Mesothelial cell of epicardium (in vitro differentiated cells): Measurements from ENCODE around the gene ANKRD34B. TPM values are rescaled to one million over a fixed set of nuclear protein-coding genes. Genes with fewer than 3 reads are reported as not detected.
A peak's percentile ranks its signal among the peaks of the same experiment; 100 is the strongest.

Experiments
- DNase-seq, 2 experiments: peaks; one replicate each; pipeline ENCODE4 v3.0.0; 2021; ENCODE audit warnings: low spot score in 2 of 2; ENCODE audit not compliant: unreplicated experiment in 2 of 2
- H3K27ac Mint-ChIP-seq: 2 replicates; pipeline ENCODE4 v1.8.0; 2021; ENCODE audit warnings: mixed read lengths
- H3K27me3 Mint-ChIP-seq: 2 replicates; pipeline ENCODE4 v1.8.0; 2021; ENCODE audit warnings: low read depth, mixed read lengths
- H3K36me3 Mint-ChIP-seq: 2 replicates; pipeline ENCODE4 v1.8.0; 2021; ENCODE audit warnings: mixed read lengths
- H3K4me1 Mint-ChIP-seq: 2 replicates; pipeline ENCODE4 v1.8.0; 2021; ENCODE audit warnings: mixed read lengths
- H3K4me3 Mint-ChIP-seq: 2 replicates; pipeline ENCODE4 v1.8.0; 2021; ENCODE audit warnings: mild to moderate bottlenecking, moderate library complexity, mixed read lengths
- H3K9me3 Mint-ChIP-seq: 2 replicates; pipeline ENCODE4 v1.8.0; 2021; ENCODE audit warnings: mixed read lengths
- total RNA-seq: library from RNA; stranded (reverse); gene quantifications from 3 replicates; pipeline ENCODE4 v1.2.1, GENCODE V29; 2021
- TF ChIP-seq, protein P1 (sequence below): fragments of 200-600 bp; sonication (generic); IDR thresholded peaks from one replicate; pipeline ENCODE4 v1.5.0; 2021; ENCODE audit warnings: antibody characterized with exemption; ENCODE audit not compliant: unreplicated experiment

Gene ANKRD34B
- total RNA-seq, 1 donor from 2014 or later, result not detected

DNA sequence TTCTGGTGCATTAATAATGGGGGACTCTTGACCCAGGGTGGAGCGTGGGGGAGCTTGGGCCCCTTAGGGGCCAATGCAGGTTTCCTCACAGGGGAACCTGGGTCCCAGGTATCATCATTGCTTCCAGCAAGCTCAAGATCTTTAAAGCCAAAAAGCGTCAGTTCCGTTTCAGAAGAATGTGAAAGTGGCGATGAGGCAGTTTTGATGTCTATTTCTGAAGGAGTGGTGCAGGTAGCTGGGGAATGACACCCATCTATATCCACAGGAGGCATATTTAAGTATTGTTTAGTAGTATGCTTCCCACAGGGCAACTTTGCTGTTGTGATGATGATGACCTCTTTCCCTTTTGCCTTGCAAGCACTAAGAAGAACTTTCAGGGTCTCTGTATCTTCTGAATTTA, 10.8 kb downstream of the ANKRD34B start:
- TF ChIP-seq, protein P1, sequence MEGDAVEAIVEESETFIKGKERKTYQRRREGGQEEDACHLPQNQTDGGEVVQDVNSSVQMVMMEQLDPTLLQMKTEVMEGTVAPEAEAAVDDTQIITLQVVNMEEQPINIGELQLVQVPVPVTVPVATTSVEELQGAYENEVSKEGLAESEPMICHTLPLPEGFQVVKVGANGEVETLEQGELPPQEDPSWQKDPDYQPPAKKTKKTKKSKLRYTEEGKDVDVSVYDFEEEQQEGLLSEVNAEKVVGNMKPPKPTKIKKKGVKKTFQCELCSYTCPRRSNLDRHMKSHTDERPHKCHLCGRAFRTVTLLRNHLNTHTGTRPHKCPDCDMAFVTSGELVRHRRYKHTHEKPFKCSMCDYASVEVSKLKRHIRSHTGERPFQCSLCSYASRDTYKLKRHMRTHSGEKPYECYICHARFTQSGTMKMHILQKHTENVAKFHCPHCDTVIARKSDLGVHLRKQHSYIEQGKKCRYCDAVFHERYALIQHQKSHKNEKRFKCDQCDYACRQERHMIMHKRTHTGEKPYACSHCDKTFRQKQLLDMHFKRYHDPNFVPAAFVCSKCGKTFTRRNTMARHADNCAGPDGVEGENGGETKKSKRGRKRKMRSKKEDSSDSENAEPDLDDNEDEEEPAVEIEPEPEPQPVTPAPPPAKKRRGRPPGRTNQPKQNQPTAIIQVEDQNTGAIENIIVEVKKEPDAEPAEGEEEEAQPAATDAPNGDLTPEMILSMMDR, result no peak
- H3K4me3 Mint-ChIP-seq, result no peak overlapping the region
- H3K27ac Mint-ChIP-seq, result no peak overlapping the region
- H3K27me3 Mint-ChIP-seq, result peaks cover 50% of the 10 kb centered on the region
- H3K4me1 Mint-ChIP-seq, result no peaks in the 10 kb centered on the region
- no peak for DNase-seq
- H3K36me3 Mint-ChIP-seq, result no peaks in the 10 kb centered on the region
- H3K9me3 Mint-ChIP-seq, result no peaks in the 10 kb centered on the region

DNA sequence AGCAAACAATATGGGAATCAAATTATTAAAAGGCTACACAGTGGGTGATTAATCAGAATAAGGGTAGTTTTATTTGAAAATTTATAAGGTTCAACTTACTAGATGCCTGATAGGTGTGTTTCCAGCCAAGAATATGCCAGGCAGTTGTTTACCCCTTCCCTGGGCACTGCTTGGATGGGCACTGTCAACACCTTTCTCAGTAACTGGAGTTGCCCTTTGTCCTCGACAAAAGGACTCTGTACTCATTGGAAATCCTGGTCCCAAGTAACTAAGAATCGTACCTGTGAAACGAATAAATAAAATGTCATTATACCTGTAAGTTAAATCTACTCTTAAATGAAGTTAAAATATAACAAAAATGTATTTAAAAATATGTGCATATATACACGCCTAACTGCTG, 15.0 kb downstream of the ANKRD34B start:
- H3K4me1 Mint-ChIP-seq, result no peaks in the 10 kb centered on the region
- no peaks in the 10 kb centered on the region for H3K36me3 Mint-ChIP-seq
- H3K9me3 Mint-ChIP-seq, result no peaks in the 10 kb centered on the region
- TF ChIP-seq, protein P1, result no peak
- H3K27me3 Mint-ChIP-seq, result peaks cover 30% of the 10 kb centered on the region
- no peak overlapping the region for H3K4me3 Mint-ChIP-seq
- H3K27ac Mint-ChIP-seq, result no peak overlapping the region
- no peak for DNase-seq

DNA sequence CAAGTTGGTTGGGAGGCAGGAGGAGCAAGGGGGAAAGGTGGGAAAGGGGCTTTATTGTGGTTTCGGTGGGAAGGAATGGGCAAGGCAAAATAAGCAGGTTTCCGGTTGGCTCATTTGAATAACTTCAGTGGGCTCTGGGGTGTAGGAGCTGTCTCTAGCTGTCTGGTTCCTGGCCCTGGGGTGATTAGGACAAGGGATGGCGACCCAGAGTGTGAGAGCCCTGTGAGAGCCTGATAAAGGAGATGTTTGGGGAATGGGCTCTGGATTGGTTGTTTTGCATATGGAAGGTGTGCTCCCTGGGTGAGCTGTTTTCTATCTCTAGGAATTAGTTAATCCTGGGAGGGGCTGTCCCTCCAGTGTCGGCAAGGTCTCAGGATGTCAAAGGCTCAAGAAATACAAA, 15.4 kb downstream of the ANKRD34B start:
- no peak overlapping the region for H3K4me3 Mint-ChIP-seq
- no peak overlapping the region for H3K27ac Mint-ChIP-seq
- peaks cover 32% of the 10 kb centered on the region for H3K27me3 Mint-ChIP-seq
- H3K9me3 Mint-ChIP-seq, result no peaks in the 10 kb centered on the region
- DNase-seq, result no peak
- no peaks in the 10 kb centered on the region for H3K4me1 Mint-ChIP-seq
- H3K36me3 Mint-ChIP-seq, result no peaks in the 10 kb centered on the region
- TF ChIP-seq, protein P1, result no peak

DNA sequence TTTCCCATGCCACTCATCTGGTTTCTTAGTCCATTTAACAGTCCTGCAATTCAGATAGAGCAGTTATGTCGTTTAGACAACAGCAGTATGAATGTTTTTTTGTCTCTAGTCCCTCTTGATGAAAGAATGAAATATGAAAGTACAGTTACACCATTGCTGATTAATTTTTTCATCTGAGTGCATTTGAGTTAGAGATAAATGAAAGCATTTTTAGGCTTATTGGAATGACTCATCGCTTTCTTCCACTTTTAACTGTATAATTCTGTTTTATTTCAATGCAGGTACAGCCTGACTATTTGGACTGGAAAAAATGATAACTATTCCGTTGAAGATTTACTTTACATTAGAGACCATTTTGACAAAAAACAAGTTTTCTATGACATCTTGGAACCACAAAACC, 28.7 kb downstream of the ANKRD34B start:
- Mint-ChIP-seq H3K27ac (peak overlapping the region; percentile 37), H3K36me3 (no peaks in the 10 kb centered on the region), H3K27me3 (no peaks in the 10 kb centered on the region), H3K9me3 (peaks cover 22% of the 10 kb centered on the region), H3K4me3 (no peak overlapping the region), H3K4me1 (peaks cover 11% of the 10 kb centered on the region)
- TF ChIP-seq, protein P1, result no peak
- no peak for DNase-seq

DNA sequence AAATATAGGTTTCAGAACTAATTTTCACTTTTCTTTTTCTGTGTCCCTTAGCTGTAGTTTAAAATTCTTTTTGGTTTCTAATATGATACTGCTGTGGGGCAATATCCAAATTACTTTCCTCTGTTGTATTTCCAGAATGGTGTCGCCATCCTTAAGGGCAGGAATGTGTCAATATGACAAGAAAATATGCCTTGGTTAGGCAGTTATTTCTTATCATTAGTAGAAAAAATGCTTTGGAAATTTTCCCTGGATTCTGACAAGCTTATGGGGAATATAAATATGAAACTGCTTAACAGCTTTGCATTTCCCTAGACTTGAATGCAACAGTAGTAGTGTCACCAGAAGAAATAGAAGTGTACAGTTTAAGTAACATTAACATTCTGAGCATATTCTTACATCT, 29.4 kb downstream of the ANKRD34B start:
- H3K27me3 Mint-ChIP-seq, result no peaks in the 10 kb centered on the region
- H3K36me3 Mint-ChIP-seq, result no peaks in the 10 kb centered on the region
- peaks cover 26% of the 10 kb centered on the region for H3K9me3 Mint-ChIP-seq
- no peak overlapping the region for H3K4me3 Mint-ChIP-seq
- TF ChIP-seq, protein P1, result no peak
- H3K4me1 Mint-ChIP-seq, result peaks cover 11% of the 10 kb centered on the region
- no peak for DNase-seq
- no peak overlapping the region for H3K27ac Mint-ChIP-seq

DNA sequence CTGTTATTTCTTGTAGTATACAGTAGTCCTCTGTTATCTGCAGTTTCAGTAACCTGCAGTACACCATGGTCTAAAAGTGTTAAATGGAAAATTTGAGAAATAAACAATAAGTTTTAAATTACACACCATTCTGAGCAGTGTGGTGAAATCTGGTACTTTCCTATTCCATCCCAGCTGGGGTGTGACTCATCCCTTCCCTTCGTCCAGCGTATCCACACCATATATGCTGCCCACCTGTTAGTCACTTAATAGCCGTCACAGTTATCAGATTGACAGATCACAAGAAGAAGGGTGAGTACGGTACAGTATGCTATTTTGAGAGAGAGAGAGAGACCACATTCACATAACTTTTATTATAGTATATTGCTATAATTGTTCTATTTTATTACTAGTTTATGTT, 53.3 kb downstream of the ANKRD34B start:
- Mint-ChIP-seq H3K27me3 (no peaks in the 10 kb centered on the region), H3K4me3 (no peak overlapping the region), H3K9me3 (no peaks in the 10 kb centered on the region), H3K36me3 (no peaks in the 10 kb centered on the region), H3K27ac (no peak overlapping the region), H3K4me1 (no peaks in the 10 kb centered on the region)
- DNase-seq, result no peak
- TF ChIP-seq, protein P1, result no peak
